DND-41 (cell line): Measurements from ENCODE around the gene DNAH3.
"Not testable (repeated sequence)": the region's sequence is repeated elsewhere in the genome, so short reads cannot be mapped to it uniquely, and the experiment has no call there.

Source experiments
- ATAC-seq: fragments of 200-7000 bp; cut with Tn5 transposase; 3 replicates; pipeline ENCODE4 v1.9.1; 2021; ENCODE audit warnings: low read depth; ENCODE audit not compliant: insufficient read depth
- DNase-seq: peaks from one replicate; pipeline ENCODE4 v3.0.0-alpha.2; 2020
- H2AFZ ChIP-seq: 2 replicates; pipeline ENCODE4 v1.6.0; 2012; ENCODE audit warnings: low read depth, low read length
- H3K27ac ChIP-seq: 2 replicates; pipeline ENCODE4 v1.5.1; 2012; ENCODE audit warnings: low read length, inconsistent platforms
- H3K27me3 ChIP-seq: fragments of 200-600 bp; sonication (generic); 2 replicates; pipeline ENCODE4 v1.6.0; 2012; ENCODE audit warnings: low read length, mild to moderate bottlenecking, inconsistent platforms; ENCODE audit not compliant: insufficient read depth, poor library complexity
- H3K36me3 ChIP-seq: 2 replicates; pipeline ENCODE4 v1.5.1; 2012; ENCODE audit warnings: low read length, inconsistent platforms; ENCODE audit not compliant: insufficient read depth
- H3K4me1 ChIP-seq: 2 replicates; pipeline ENCODE4 v1.5.1; 2012; ENCODE audit warnings: mild to moderate bottlenecking, low read length; ENCODE audit not compliant: insufficient read depth
- H3K4me2 ChIP-seq: 2 replicates; pipeline ENCODE4 v1.6.0; 2012; ENCODE audit warnings: mild to moderate bottlenecking, moderate library complexity, low read length, inconsistent platforms; ENCODE audit not compliant: insufficient read depth
- H3K4me3 ChIP-seq, 2 experiments: fragments of 200-600 bp in 1 of 2; shearing (Covaris generic) in 1 of 2; 2 replicates each; pipeline ENCODE4 v1.5.1; 2012 to 2016; ENCODE audit warnings: inconsistent platforms in 2 of 2, low read length in 2 of 2, mild to moderate bottlenecking in 2 of 2, low read depth in 1 of 2, moderate library complexity in 1 of 2
- H3K79me2 ChIP-seq: 2 replicates; pipeline ENCODE4 v1.6.0; 2012; ENCODE audit warnings: low read length, inconsistent platforms; ENCODE audit not compliant: insufficient read depth
- H3K9ac ChIP-seq: 2 replicates; pipeline ENCODE4 v1.6.0; 2012; ENCODE audit warnings: low read depth, mild to moderate bottlenecking, inconsistent platforms, low read length, moderate library complexity
- H3K9me3 ChIP-seq: 2 replicates; pipeline ENCODE4 v1.5.1; 2012; ENCODE audit warnings: low read length, moderate library complexity, mild to moderate bottlenecking, inconsistent platforms; ENCODE audit not compliant: insufficient read depth, severe bottlenecking
- H4K20me1 ChIP-seq: 2 replicates; pipeline ENCODE4 v1.6.0; 2012; ENCODE audit warnings: low read length; ENCODE audit not compliant: insufficient read depth
- EZH2 ChIP-seq: IDR thresholded peaks from 3 replicates; pipeline ENCODE4 v1.6.1; 2012; ENCODE audit warnings: borderline replicate concordance, low read depth, mild to moderate bottlenecking, moderate library complexity, low read length, inconsistent platforms; ENCODE audit not compliant: severe bottlenecking
- TF ChIP-seq, protein P1 (sequence below): IDR thresholded peaks from 2 replicates; pipeline ENCODE4 v1.5.1; 2012; ENCODE audit warnings: borderline replicate concordance, low read length, moderate library complexity, mild to moderate bottlenecking; ENCODE audit not compliant: poor library complexity, severe bottlenecking; ENCODE audit errors: extremely low read depth

The DNAH3 gene

GRCh38 chr16:20995711-20996110 lies 154.9 kb downstream of the DNAH3 start:
- DNase-seq (no peak), ATAC-seq (no peak)
- no peak overlapping the region for H3K9ac ChIP-seq
- H3K27me3 ChIP-seq: peaks cover 4% of the 10 kb centered on the region
- no peaks in the 10 kb centered on the region for H4K20me1 ChIP-seq
- H3K27ac ChIP-seq: no peak overlapping the region
- H3K36me3 ChIP-seq: no peaks in the 10 kb centered on the region
- no peak overlapping the region for H3K4me3 ChIP-seq
- no peak overlapping the region for H3K4me2 ChIP-seq
- H3K79me2 ChIP-seq: no peaks in the 10 kb centered on the region
- TF ChIP-seq, protein P1, sequence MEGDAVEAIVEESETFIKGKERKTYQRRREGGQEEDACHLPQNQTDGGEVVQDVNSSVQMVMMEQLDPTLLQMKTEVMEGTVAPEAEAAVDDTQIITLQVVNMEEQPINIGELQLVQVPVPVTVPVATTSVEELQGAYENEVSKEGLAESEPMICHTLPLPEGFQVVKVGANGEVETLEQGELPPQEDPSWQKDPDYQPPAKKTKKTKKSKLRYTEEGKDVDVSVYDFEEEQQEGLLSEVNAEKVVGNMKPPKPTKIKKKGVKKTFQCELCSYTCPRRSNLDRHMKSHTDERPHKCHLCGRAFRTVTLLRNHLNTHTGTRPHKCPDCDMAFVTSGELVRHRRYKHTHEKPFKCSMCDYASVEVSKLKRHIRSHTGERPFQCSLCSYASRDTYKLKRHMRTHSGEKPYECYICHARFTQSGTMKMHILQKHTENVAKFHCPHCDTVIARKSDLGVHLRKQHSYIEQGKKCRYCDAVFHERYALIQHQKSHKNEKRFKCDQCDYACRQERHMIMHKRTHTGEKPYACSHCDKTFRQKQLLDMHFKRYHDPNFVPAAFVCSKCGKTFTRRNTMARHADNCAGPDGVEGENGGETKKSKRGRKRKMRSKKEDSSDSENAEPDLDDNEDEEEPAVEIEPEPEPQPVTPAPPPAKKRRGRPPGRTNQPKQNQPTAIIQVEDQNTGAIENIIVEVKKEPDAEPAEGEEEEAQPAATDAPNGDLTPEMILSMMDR: no peak
- no peak for TF ChIP-seq EZH2
- no peak overlapping the region for H2AFZ ChIP-seq
- no peaks in the 10 kb centered on the region for H3K4me1 ChIP-seq
- no peaks in the 10 kb centered on the region for H3K9me3 ChIP-seq

DNA sequence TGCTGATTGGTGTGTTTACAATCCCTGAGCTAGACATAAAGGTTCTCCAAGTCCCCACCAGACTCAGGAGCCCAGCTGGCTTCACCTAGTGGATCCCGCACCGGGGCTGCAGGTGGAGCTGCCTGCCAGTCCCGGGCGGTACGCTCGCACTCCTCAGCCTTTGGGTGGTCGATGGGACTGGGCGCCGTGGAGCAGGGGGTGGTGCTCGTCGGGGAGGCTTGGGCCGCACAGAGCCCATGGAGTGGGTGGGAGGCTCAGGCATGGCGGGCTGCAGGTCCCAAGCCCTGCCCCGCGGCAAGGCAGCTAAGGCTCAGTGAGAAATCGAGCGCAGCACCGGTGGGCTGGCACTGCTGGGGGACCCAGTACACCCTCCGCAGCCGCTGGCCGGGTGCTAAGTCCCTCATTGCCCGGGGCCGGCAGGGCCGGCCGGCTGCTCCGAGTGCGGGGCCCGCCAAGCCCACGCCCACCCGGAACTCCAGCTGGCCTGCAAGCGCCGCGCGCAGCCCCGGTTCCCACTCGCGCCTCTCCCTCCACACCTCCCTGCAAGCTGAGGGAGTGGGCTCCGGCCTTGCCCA lies 161.1 kb downstream of the DNAH3 start:
- ATAC-seq, H4K20me1 ChIP-seq, DNase-seq: not testable (repeated sequence)

GRCh38 chr16:20987049-20987448 lies 163.6 kb downstream of the DNAH3 start:
- ATAC-seq: no peak

More for the DNA sequence above, 161.1 kb downstream of the DNAH3 start:
- not testable (repeated sequence) for H3K9me3 ChIP-seq, H3K79me2 ChIP-seq, H3K27me3 ChIP-seq, H2AFZ ChIP-seq, H3K4me1 ChIP-seq, H3K4me3 ChIP-seq, H3K4me2 ChIP-seq, H3K9ac ChIP-seq, H3K36me3 ChIP-seq, H3K27ac ChIP-seq

DNA sequence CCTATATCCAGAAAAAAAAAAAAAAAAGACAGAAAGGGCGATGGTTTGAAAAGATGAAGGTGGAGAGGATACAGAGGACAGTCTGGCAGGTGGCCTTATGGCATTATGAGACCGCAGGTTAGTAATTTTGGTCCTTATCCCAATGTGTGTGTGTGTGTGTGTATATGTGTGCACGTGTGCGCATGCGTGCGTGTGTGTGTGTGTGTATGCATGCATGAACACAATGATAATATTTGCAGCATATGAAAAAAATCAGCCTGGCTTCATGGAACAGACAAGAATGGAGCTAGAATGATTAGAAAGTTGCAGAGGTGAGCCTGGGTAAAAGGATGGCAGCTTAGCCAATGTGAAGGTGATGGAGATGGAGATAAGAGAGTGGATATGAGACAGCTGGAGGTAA lies 166.6 kb downstream of the DNAH3 start:
- no peaks in the 10 kb centered on the region for H3K36me3 ChIP-seq
- no peak for DNase-seq
- no peaks in the 10 kb centered on the region for H4K20me1 ChIP-seq
- H3K27ac ChIP-seq: no peak overlapping the region
- H2AFZ ChIP-seq: no peak overlapping the region
- no peaks in the 10 kb centered on the region for H3K27me3 ChIP-seq
- H3K79me2 ChIP-seq: no peaks in the 10 kb centered on the region
- TF ChIP-seq, protein P1: no peak
- no peak for TF ChIP-seq EZH2
- H3K4me3 ChIP-seq: no peak overlapping the region
- no peak overlapping the region for H3K4me2 ChIP-seq
- H3K4me1 ChIP-seq: no peaks in the 10 kb centered on the region
- no peak overlapping the region for H3K9ac ChIP-seq
- H3K9me3 ChIP-seq: no peaks in the 10 kb centered on the region
- no peak for ATAC-seq

More at GRCh38 chr16:20987049-20987448, 163.6 kb downstream of the DNAH3 start:
- Histone ChIP-seq H3K27me3 (no peaks in the 10 kb centered on the region), H3K27ac (no peak overlapping the region), H2AFZ (no peak overlapping the region), H3K4me2 (no peak overlapping the region), H3K4me3 (no peak overlapping the region), H3K36me3 (no peaks in the 10 kb centered on the region), H3K4me1 (no peaks in the 10 kb centered on the region), H3K79me2 (no peaks in the 10 kb centered on the region), H4K20me1 (no peaks in the 10 kb centered on the region), H3K9ac (no peak overlapping the region), H3K9me3 (no peaks in the 10 kb centered on the region)
- TF ChIP-seq, protein P1: no peak
- no peak for TF ChIP-seq EZH2
- no peak for DNase-seq
